Ishikawa (cell line): ENCODE results near the gene KIAA1614.

Experiments
- CEBPB ChIP-seq: IDR thresholded peaks from 2 replicates; pipeline ENCODE4 v1.6.1; 2012
- CREB1 ChIP-seq: IDR thresholded peaks from 2 replicates; pipeline ENCODE4 v1.6.1; 2012; ENCODE audit warnings: low read depth
- EGR1 ChIP-seq: IDR thresholded peaks from 2 replicates; pipeline ENCODE4 v1.6.1; 2012
- EP300 ChIP-seq: IDR thresholded peaks from 2 replicates; pipeline ENCODE4 v1.6.1; 2012; ENCODE audit warnings: borderline replicate concordance
- FOXM1 ChIP-seq: IDR thresholded peaks from 2 replicates; pipeline ENCODE4 v1.6.1; 2012; ENCODE audit warnings: low read depth, borderline replicate concordance
- NFIC ChIP-seq: IDR thresholded peaks from 2 replicates; pipeline ENCODE4 v1.6.1; 2012
- RAD21 ChIP-seq: IDR thresholded peaks from 2 replicates; pipeline ENCODE4 v1.6.1; 2012; ENCODE audit warnings: low read depth
- TAF1 ChIP-seq: IDR thresholded peaks from 2 replicates; pipeline ENCODE4 v1.6.1; 2012; ENCODE audit warnings: low read depth, mild to moderate bottlenecking
- TCF12 ChIP-seq: IDR thresholded peaks from 2 replicates; pipeline ENCODE4 v1.6.1; 2012; ENCODE audit warnings: low read depth
- TEAD4 ChIP-seq: IDR thresholded peaks from 2 replicates; pipeline ENCODE4 v1.6.1; 2012
- YY1 ChIP-seq: IDR thresholded peaks from 2 replicates; pipeline ENCODE4 v1.6.1; 2012; ENCODE audit warnings: low read depth
- ZBTB7A ChIP-seq: IDR thresholded peaks from 2 replicates; pipeline ENCODE4 v1.6.1; 2012; ENCODE audit warnings: low read depth
- TF ChIP-seq, protein P1 (sequence below): IDR thresholded peaks from 2 replicates; pipeline ENCODE4 v1.6.1; 2012
- TF ChIP-seq, protein P2 (sequence below): IDR thresholded peaks from 2 replicates; pipeline ENCODE4 v1.6.1; 2012
- TF ChIP-seq, protein P3 (sequence below): IDR thresholded peaks from 2 replicates; pipeline ENCODE4 v1.6.1; 2012; ENCODE audit warnings: low read depth, mild to moderate bottlenecking

The KIAA1614 gene, protein sequence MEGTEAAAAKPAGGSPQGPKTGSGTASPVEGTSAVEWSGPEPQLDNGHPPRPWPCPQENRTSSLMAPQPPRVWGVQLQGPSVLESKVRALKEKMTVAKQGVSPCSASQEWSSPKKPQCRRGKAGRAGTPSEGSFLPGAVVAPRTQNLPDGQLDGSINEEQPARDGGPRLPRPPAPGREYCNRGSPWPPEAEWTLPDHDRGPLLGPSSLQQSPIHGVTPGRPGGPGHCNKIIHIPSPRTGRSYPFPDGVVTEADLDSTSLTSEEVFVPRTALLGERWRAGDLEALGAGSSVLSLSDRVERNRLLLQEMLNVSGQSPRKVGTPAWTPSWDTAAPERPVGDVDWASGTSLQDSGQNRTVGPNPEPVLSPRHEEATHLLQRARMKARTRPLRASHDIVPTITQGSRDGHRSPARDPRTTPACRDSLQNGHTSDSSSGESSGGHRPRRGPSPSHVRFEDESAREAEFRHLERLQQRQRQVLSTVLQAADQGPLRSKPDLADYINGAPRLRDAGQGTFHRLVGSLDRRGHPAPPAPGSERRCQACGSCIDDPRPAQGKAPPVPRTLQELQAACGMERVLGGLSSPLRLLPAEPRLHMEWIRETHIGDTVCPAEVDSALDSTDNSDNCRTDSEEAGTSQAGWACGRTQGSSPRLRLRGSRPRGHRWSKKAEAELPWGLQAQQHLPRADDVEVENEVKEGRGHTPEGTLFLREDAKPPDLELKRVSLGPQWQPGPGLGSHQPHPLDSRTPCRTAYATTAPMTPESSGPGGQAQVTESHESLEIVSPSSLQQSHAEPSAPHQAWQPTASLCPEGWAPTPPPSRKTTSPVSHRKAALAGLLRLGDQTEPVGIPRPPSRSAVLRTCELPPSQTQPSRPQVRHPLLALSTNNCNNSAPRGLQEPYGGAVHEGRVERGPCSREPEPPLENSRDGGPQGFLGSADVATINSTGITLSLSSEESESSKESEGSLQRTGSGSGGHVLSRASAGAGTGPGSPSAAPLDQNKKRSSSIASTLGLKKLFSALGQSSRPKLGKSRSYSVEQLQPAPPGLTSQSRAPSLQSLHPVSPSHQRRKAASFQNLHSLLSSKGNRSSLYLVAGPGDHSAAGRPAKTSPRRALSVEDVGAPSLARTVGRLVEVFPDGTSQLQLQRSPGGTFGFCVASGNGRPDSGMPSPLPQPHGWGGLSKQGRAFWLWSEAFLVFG

DNA sequence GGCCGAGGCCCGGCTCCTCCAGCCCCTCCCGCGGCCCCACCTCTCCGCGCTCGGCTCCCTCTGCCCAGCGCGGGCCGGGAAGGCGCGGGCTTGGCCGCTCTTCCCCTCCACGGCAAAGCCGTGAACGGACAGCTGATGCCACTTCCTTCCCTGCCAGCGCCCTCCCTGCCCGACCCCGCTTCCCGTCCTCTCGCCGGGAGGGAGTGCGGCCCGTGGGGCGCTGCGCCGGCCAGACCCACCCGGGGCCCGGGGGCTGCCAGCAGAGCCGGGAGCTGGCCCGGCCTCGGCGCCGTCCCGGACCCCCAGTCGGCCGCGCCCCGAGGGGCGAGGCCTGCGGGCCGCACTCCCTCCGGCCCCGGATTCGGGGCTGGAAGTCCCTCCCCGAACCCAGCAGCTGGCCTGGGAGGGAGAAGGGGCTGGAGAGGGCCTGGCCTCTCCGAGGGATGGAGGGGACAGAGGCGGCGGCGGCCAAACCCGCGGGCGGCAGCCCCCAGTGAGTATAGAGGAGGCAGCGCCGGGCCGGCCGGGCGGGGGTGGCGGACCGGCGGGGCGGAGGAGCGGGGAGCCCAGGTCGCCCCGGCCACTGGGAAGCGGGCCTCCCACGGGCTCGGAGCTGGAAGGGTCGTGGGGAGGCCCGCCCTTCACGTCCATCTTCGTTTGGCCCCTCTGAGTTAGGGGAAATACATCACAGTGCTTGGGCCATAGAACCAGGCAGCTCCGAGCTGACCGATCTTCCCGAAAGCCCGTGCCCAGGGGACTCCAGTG is at the start of gene KIAA1614:
Gene KIAA1614 (plus strand): TSS at position 97 of the 765 bp plus-strand sequence. CDS start 347 bp downstream, at position 444.
- TF ChIP-seq, protein P1, sequence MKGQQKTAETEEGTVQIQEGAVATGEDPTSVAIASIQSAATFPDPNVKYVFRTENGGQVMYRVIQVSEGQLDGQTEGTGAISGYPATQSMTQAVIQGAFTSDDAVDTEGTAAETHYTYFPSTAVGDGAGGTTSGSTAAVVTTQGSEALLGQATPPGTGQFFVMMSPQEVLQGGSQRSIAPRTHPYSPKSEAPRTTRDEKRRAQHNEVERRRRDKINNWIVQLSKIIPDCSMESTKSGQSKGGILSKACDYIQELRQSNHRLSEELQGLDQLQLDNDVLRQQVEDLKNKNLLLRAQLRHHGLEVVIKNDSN, result no peak
- TF ChIP-seq ZBTB7A (no peak), FOXM1 (no peak), TEAD4 (no peak), EP300 (no peak), NFIC (no peak), TAF1 (no peak), CREB1 (no peak)
- TF ChIP-seq, protein P2, sequence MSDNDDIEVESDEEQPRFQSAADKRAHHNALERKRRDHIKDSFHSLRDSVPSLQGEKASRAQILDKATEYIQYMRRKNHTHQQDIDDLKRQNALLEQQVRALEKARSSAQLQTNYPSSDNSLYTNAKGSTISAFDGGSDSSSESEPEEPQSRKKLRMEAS, result no peak

DNA sequence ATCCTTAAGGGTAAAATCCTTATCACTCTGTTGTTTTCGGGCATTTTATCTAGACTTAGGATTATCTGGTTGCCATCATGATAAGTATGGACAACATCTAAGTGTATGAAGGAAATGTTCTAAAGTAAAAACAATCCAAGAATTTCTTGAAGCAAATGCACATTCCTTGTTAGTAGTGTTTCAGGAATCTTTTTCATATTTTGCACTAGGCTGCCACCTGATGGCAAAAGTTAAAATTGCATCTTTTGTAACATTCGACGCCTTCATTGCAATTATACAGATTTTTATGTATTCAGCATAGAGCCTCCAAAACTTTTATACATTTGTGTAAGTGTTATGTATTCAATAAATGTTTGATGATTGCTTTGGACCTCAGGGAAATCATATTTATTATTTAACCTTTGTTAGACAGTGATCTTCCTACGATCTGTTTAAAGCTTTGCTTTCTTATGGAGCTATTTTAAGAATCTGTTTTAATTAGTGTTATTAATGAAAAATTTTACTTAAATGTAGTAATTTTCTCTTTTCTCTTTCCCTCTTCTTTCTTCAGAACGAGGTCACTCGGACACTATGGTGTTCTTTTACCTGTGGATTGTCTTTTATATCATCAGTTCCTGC is 49.4 kb upstream of the KIAA1614 start:
- peak; percentile 86 for TF ChIP-seq RAD21
- TF ChIP-seq EGR1, result no peak

DNA sequence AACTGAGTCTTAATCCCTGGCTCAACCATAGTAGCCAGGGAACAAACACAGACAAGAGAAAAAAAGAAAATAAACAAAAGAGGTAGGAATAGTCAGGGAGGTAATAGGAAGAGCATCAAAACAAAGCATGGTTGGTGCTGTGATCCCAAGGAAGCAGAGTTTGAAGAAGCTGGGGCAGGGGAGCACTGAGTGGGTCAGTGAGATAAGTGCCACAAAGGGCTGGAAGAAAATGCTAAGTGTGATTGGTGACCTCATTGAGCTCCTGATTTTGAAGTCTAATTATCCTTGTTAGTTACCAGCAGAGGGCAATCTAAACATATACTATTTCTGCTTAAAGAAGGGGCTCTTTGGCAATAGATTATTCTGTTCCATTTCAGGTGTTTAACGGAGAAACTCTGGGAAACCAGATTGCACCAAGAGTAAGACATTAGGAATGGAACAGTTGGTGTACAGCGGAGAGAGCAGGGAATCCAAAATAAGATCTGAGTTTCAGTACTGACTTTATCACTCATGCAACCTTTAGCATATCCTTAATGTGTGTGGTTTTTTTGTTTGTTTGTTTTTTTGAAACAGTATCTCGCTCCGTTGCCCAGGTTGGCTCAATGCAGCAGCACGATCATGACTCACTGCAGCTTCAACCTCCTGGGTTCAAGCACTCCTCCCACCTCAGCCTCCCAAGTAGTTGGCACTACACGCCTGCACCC is 30.7 kb upstream of the KIAA1614 start:
- TF ChIP-seq RAD21, result peak; percentile 75
- no peak for TF ChIP-seq FOXM1
- TF ChIP-seq TEAD4, result no peak
- no peak for TF ChIP-seq CEBPB
- no peak for TF ChIP-seq EGR1
- TF ChIP-seq, protein P2, result no peak
- TF ChIP-seq, protein P1, result no peak
- TF ChIP-seq NFIC, result no peak

DNA sequence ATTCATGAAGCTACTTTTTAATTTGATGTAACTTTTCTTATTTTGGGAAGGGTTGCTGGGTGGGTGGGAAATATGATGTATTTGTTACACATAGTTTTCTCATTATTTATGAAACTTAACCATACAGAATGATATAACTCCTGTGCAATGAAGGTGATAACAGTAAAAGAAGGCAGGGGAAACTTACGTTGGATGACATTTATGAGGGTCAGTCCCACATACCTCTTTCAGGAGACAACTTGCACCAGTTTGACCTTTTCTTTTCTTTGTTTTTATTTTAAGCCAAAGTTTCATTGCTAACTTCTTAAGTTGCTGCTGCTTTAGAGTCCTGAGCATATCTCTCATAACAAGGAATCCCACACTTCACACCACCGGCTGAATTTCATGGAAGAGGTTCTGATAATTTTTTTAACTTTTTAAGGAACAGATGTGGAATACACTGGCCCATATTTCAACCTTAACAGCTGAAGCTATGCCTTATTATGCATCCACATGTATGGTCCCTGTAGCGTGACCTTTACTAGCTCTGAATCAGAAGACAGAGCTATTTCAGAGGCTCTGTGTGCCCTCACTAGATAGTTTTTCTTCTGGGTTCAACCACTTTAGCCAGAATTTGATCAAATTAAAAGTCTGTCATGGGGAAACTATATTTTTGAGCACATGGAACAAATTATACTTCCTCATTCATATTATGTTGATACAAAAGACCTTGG is 28.0 kb upstream of the KIAA1614 start:
- TF ChIP-seq RAD21, result no peak
- no peak for TF ChIP-seq EGR1
- no peak for TF ChIP-seq CREB1
- TF ChIP-seq TAF1, result no peak
- TF ChIP-seq, protein P2, result no peak
- TF ChIP-seq FOXM1, result no peak
- no peak for TF ChIP-seq EP300
- TF ChIP-seq TCF12, result no peak
- TF ChIP-seq, protein P1, result no peak
- no peak for TF ChIP-seq CEBPB
- TF ChIP-seq, protein P3, sequence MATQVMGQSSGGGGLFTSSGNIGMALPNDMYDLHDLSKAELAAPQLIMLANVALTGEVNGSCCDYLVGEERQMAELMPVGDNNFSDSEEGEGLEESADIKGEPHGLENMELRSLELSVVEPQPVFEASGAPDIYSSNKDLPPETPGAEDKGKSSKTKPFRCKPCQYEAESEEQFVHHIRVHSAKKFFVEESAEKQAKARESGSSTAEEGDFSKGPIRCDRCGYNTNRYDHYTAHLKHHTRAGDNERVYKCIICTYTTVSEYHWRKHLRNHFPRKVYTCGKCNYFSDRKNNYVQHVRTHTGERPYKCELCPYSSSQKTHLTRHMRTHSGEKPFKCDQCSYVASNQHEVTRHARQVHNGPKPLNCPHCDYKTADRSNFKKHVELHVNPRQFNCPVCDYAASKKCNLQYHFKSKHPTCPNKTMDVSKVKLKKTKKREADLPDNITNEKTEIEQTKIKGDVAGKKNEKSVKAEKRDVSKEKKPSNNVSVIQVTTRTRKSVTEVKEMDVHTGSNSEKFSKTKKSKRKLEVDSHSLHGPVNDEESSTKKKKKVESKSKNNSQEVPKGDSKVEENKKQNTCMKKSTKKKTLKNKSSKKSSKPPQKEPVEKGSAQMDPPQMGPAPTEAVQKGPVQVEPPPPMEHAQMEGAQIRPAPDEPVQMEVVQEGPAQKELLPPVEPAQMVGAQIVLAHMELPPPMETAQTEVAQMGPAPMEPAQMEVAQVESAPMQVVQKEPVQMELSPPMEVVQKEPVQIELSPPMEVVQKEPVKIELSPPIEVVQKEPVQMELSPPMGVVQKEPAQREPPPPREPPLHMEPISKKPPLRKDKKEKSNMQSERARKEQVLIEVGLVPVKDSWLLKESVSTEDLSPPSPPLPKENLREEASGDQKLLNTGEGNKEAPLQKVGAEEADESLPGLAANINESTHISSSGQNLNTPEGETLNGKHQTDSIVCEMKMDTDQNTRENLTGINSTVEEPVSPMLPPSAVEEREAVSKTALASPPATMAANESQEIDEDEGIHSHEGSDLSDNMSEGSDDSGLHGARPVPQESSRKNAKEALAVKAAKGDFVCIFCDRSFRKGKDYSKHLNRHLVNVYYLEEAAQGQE, result no peak
- no peak for TF ChIP-seq NFIC
- no peak for TF ChIP-seq ZBTB7A
- TF ChIP-seq YY1, result no peak
- no peak for TF ChIP-seq TEAD4

DNA sequence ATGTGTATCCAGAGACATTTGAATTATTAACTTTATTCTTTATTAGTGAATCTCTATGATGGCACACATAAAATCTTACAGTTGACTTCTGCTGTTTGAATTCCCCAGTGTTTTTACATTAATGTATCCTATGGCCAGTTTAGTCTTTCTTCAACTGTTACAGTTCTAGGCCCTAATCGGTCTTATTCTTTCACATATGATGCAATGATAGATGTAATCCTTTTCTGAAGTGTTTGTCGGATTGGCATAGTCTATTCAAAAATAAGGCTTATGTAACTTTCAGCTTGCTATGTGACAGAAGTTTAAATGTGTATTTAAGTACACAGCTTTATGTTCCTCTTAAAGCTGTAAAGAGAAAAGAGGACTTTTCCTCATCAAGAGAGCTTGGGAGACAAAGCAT is 26.4 kb upstream of the KIAA1614 start:
- TF ChIP-seq, protein P1, result no peak
- TF ChIP-seq EGR1, result no peak
- TF ChIP-seq TAF1, result no peak
- no peak for TF ChIP-seq YY1
- no peak for TF ChIP-seq NFIC
